Osteoblast (primary cell): ENCODE results near the gene TNK2. TPM values are rescaled to one million over a fixed set of nuclear protein-coding genes. Genes with fewer than 3 reads are reported as not detected.
"Not testable (repeated sequence)": the region's sequence is repeated elsewhere in the genome, so short reads cannot be mapped to it uniquely, and the experiment has no call there.

Experiments used
- DNase-seq: peaks from one replicate; pipeline ENCODE4 v3.0.0; 2011; ENCODE audit warnings: low spot score, mixed read lengths; ENCODE audit not compliant: insufficient read length; ENCODE audit errors: missing footprints
- H2AFZ ChIP-seq: 2 replicates; pipeline ENCODE4 v1.6.0; 2011; ENCODE audit warnings: mild to moderate bottlenecking, low read length
- H3K27ac ChIP-seq: 2 replicates; pipeline ENCODE4 v1.5.1; 2011; ENCODE audit warnings: mild to moderate bottlenecking, low read depth, low read length, moderate library complexity
- H3K27me3 ChIP-seq: 2 replicates; pipeline ENCODE4 v1.6.0; 2012; ENCODE audit warnings: mild to moderate bottlenecking, control low read depth, inconsistent platforms, low read length, moderate library complexity; ENCODE audit not compliant: insufficient read depth
- H3K36me3 ChIP-seq: 2 replicates; pipeline ENCODE4 v1.5.1; 2011; ENCODE audit warnings: mild to moderate bottlenecking, low read length, control low read depth, moderate library complexity; ENCODE audit not compliant: insufficient read depth
- H3K4me1 ChIP-seq: 2 replicates; pipeline ENCODE4 v1.5.1; 2011; ENCODE audit warnings: mild to moderate bottlenecking, low read length, control low read depth, moderate library complexity; ENCODE audit not compliant: insufficient read depth
- H3K4me2 ChIP-seq: 2 replicates; pipeline ENCODE4 v1.6.0; 2011; ENCODE audit warnings: mild to moderate bottlenecking, low read length; ENCODE audit not compliant: insufficient read depth
- H3K4me3 ChIP-seq: fragments of 200-600 bp; sonication (generic); 3 replicates; pipeline ENCODE4 v1.5.1; 2012; ENCODE audit warnings: mild to moderate bottlenecking, low read length, inconsistent platforms; ENCODE audit not compliant: insufficient read depth
- H3K79me2 ChIP-seq: 2 replicates; pipeline ENCODE4 v1.6.0; 2012; ENCODE audit warnings: mild to moderate bottlenecking, low read length, control low read depth, inconsistent platforms; ENCODE audit not compliant: insufficient read depth
- H3K9me3 ChIP-seq: 2 replicates; pipeline ENCODE4 v1.5.1; 2011; ENCODE audit warnings: low read depth, low read length, control low read depth
- H4K20me1 ChIP-seq: 2 replicates; pipeline ENCODE4 v1.6.0; 2012; ENCODE audit warnings: mild to moderate bottlenecking, low read length, control low read depth; ENCODE audit not compliant: insufficient read depth
- CTCF ChIP-seq: IDR thresholded peaks from 2 replicates; pipeline ENCODE4 v1.5.1; 2011; ENCODE audit warnings: mild to moderate bottlenecking, low read depth, low read length, moderate library complexity; ENCODE audit errors: extremely low read depth
- total RNA-seq: library from RNA; depleted of rRNA; stranded (reverse); fragments of >200 nt; gene quantifications from 2 replicates; pipeline ENCODE4 v1.2.3, GENCODE V29; 2012

The TNK2 gene
- total RNA-seq, 1 donor, result 11.6 TPM

- no peaks in the 10 kb centered on the region for H3K27me3 ChIP-seq
- no peak overlapping the region for H3K4me2 ChIP-seq
- no peaks in the 10 kb centered on the region for H3K9me3 ChIP-seq
- TF ChIP-seq CTCF, result no peak
- peaks cover 3% of the 10 kb centered on the region for H3K4me1 ChIP-seq
- peaks cover 3% of the 10 kb centered on the region for H3K36me3 ChIP-seq
- peaks cover 21% of the 10 kb centered on the region for H4K20me1 ChIP-seq
- DNase-seq, result no peak
- no peak overlapping the region for H3K27ac ChIP-seq
- H3K4me3 ChIP-seq, result no peak overlapping the region
- no peak overlapping the region for H2AFZ ChIP-seq
- peaks cover 7% of the 10 kb centered on the region for H3K79me2 ChIP-seq
Measured at GRCh38 chr3:195873281-195873887, 35.0 kb downstream of the TNK2 start.

- H3K27ac ChIP-seq, result no peak overlapping the region
- peaks cover 7% of the 10 kb centered on the region for H3K79me2 ChIP-seq
- H3K4me2 ChIP-seq, result no peak overlapping the region
- H3K9me3 ChIP-seq, result no peaks in the 10 kb centered on the region
- H3K4me3 ChIP-seq, result no peak overlapping the region
- peaks cover 3% of the 10 kb centered on the region for H3K4me1 ChIP-seq
- no peak overlapping the region for H2AFZ ChIP-seq
- TF ChIP-seq CTCF, result no peak
- H3K27me3 ChIP-seq, result no peaks in the 10 kb centered on the region
- H3K36me3 ChIP-seq, result peaks cover 3% of the 10 kb centered on the region
- H4K20me1 ChIP-seq, result peaks cover 21% of the 10 kb centered on the region
- peak; percentile 71 for DNase-seq
Measured at GRCh38 chr3:195872800-195873199, 35.6 kb downstream of the TNK2 start.

- Histone ChIP-seq H3K4me1 (peaks cover 3% of the 10 kb centered on the region), H4K20me1 (peaks cover 18% of the 10 kb centered on the region), H3K27me3 (no peaks in the 10 kb centered on the region), H3K36me3 (peaks cover 3% of the 10 kb centered on the region), H3K4me2 (no peak overlapping the region), H3K27ac (no peak overlapping the region), H3K79me2 (peaks cover 7% of the 10 kb centered on the region), H2AFZ (no peak overlapping the region), H3K4me3 (no peak overlapping the region), H3K9me3 (no peaks in the 10 kb centered on the region)
- no peak for TF ChIP-seq CTCF
- DNase-seq, result no peak
Measured at GRCh38 chr3:195872097-195872496, 36.3 kb downstream of the TNK2 start.

- H3K79me2 ChIP-seq, H2AFZ ChIP-seq, H3K4me1 ChIP-seq, H3K27me3 ChIP-seq, H3K4me2 ChIP-seq, DNase-seq, H3K27ac ChIP-seq, H3K36me3 ChIP-seq, H3K9me3 ChIP-seq, H3K4me3 ChIP-seq: not testable (repeated sequence)
- peaks cover 18% of the 10 kb centered on the region for H4K20me1 ChIP-seq
Measured at GRCh38 chr3:195871686-195872085, 36.7 kb downstream of the TNK2 start.
